ENCODE results near the gene GIPC2. TPM values are rescaled to one million over a fixed set of nuclear protein-coding genes. Genes with fewer than 3 reads are reported as not detected.

Gene GIPC2
- total and polyA plus RNA-seq, 9 of the 15 experiments (the other 6 are each of a cell fraction or from before 2014, with no cell fraction given) = 0.01 to 0.05 (median 0.04) TPM; not detected in 3

DNA sequence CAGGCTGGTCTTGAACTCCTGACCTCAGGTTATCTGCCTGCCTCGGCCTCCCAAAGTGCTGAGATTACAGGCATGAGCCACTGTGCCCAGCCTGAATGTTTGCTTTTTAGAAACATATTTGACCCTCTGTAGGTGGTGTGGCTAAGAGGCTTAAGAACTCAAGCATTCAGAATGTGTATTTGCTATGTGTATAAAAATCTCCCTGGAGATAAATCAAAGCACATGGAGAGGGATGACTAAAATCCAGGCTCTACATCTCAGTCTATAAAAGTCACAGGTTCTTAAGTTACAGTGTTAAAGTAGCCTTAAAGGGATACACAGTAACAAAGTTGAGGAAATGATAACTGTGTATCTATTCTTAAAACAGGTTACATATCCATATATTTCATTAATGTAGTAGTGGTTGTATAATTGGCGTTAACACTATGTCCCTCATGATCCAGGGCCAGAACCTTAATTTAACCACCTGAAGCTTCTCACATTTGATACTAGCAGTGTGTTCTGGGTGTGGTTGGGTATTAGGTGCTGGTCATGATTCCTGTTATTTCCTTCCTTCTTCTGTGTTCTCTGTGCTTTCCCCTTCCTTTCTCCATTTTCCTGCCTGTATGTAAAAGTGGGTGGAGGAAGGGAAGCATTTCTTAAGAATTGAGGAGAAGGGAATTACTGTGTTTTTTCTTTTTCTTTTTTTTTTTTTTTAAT is 16.2 kb downstream of the GIPC2 start:
- intact Hi-C loops (cut with micrococcal nuclease) (no loop called here), in situ Hi-C loops (cut with MboI) (no loop called here)
- POLR2A ChIA-PET = interaction anchor here (0.6 to 1.3 kb wide), 2 partner anchors 14 to 42 kb away, joined by 4 to 5 read pairs; no protein-coding TSS in a partner anchor
- H3K36me3 ChIP-seq (ENCODE audit: control insufficient read depth, insufficient read depth, low read length) = no peaks in the 10 kb centered on the region
- H4K20me1 ChIP-seq (replicated peaks; ENCODE audit: control insufficient read depth, insufficient read depth, low read length) = no peaks in the 10 kb centered on the region
- H3K9me3 ChIP-seq (replicated peaks; ENCODE audit: control insufficient read depth, insufficient read depth, low read depth, low read length) = no peaks in the 10 kb centered on the region
- no TSS peak for BruUV-seq (replicated peaks)
- H3K27ac ChIP-seq (ENCODE audit: extremely low read depth, low read depth, low read length) = no peak overlapping the region
- no peaks in the 10 kb centered on the region for H3K9me1 ChIP-seq (ENCODE audit: control insufficient read depth, insufficient read depth, low read length)
- H3K4me1 ChIP-seq (replicated peaks in 1 of 2; ENCODE audit: control insufficient read depth in 2 of 2, insufficient read depth in 2 of 2, low read length in 2 of 2) = no peaks in the 10 kb centered on the region
- no peaks in the 10 kb centered on the region; a peak in 1 of 5 replicates for H3K27me3 ChIP-seq (ENCODE audit: control insufficient read depth in 2 of 2, insufficient read depth in 2 of 2, low read length in 2 of 2)
- no peak overlapping the region for H3K4me2 ChIP-seq (ENCODE audit: insufficient read depth, low read length)
- H3K9ac ChIP-seq (ENCODE audit: insufficient read depth in 1 of 2, low read depth in 2 of 2, low read length in 2 of 2) = no peak overlapping the region
- no peak overlapping the region for H2AFZ ChIP-seq (ENCODE audit: low read depth, low read length)
- CTCF ChIA-PET (ENCODE audit: low intra/inter-chr PET ratio) = no interaction called here
- H3K79me2 ChIP-seq (ENCODE audit: control insufficient read depth, insufficient read depth, low read length) = no peaks in the 10 kb centered on the region
- whole genome bisulfite sequencing (ENCODE audit: insufficient coverage, low coverage, missing lambda C conversion rate) = 7% methylated on average over 2 of the region's 2 CpGs
- no peak for DNase-seq (ENCODE audit: extremely low read depth in 1 of 4, low spot score in 3 of 4)
- ATAC-seq = no peak
- H3K4me3 ChIP-seq = no peak overlapping the region
- no peak for FAIRE-seq
- TF ChIP-seq DACH1 (IDR thresholded peaks at IDR 0.05; ENCODE audit: partially characterized antibody) (no peak), PREB (CRISPR knock-in tag; IDR thresholded peaks at IDR 0.05) (no peak), MNT (conservative IDR thresholded peaks at IDR 0.05) (no peak), RFX1 (IDR thresholded peaks at IDR 0.05) (no peak), CREB1 (IDR thresholded peaks at IDR 0.05) (no peak), CREB1 (CRISPR knock-in tag; IDR thresholded peaks at IDR 0.05) (no peak), CBFB (CRISPR knock-in tag; IDR thresholded peaks at IDR 0.05) (no peak), ZNF174 (CRISPR knock-in tag; IDR thresholded peaks at IDR 0.05) (no peak), ZNF696 (CRISPR knock-in tag; conservative IDR thresholded peaks at IDR 0.05) (no peak), CGGBP1 (CRISPR knock-in tag; IDR thresholded peaks at IDR 0.05) (no peak), PHF20 (IDR thresholded peaks at IDR 0.05; ENCODE audit: partially characterized antibody) (no peak), ZEB2 (IDR thresholded peaks at IDR 0.05) (no peak), CXXC5 (CRISPR knock-in tag; IDR thresholded peaks at IDR 0.05) (no peak), SRSF3 (IDR thresholded peaks at IDR 0.05; ENCODE audit: insufficient read depth, low read length) (no peak)
- TF ChIP-seq, protein P1, sequence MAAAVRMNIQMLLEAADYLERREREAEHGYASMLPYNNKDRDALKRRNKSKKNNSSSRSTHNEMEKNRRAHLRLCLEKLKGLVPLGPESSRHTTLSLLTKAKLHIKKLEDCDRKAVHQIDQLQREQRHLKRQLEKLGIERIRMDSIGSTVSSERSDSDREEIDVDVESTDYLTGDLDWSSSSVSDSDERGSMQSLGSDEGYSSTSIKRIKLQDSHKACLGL (CRISPR knock-in tag; IDR thresholded peaks at IDR 0.05; ENCODE audit: borderline replicate concordance, poor library complexity, severe bottlenecking) = no peak
- TF ChIP-seq, protein P2, sequence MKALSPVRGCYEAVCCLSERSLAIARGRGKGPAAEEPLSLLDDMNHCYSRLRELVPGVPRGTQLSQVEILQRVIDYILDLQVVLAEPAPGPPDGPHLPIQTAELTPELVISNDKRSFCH (CRISPR knock-in tag; IDR thresholded peaks at IDR 0.05) = no peak
- TF ChIP-seq, protein P2 (tag; IDR thresholded peaks at IDR 0.05) = no peak
- TF ChIP-seq, protein P3, sequence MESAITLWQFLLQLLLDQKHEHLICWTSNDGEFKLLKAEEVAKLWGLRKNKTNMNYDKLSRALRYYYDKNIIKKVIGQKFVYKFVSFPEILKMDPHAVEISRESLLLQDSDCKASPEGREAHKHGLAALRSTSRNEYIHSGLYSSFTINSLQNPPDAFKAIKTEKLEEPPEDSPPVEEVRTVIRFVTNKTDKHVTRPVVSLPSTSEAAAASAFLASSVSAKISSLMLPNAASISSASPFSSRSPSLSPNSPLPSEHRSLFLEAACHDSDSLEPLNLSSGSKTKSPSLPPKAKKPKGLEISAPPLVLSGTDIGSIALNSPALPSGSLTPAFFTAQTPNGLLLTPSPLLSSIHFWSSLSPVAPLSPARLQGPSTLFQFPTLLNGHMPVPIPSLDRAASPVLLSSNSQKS (CRISPR knock-in tag; IDR thresholded peaks at IDR 0.05) = no peak

Measured in K562 (cell line).